HAP-1 (cell line): ENCODE measurements around the gene ATP5MC3.

Experiments used
- DNase-seq, 2 experiments: peaks; one replicate each; pipeline ENCODE4 v3.0.0-alpha.2; 2016 to 2020; ENCODE audit warnings: low spot score in 2 of 2
- H3K27me3 ChIP-seq: fragments of 250-450 bp; sonication (Bioruptor Pico); 2 replicates; pipeline ENCODE4 v1.5.1; 2020; ENCODE audit warnings: low read depth, mild to moderate bottlenecking, moderate library complexity
- H3K36me3 ChIP-seq: fragments of 250-450 bp; sonication (Bioruptor Pico); replicated peaks from 2 replicates; pipeline ENCODE4 v1.5.1; 2020; ENCODE audit warnings: mild to moderate bottlenecking
- H3K4me1 ChIP-seq: fragments of 250-450 bp; sonication (Bioruptor Pico); 2 replicates; pipeline ENCODE4 v1.5.1; 2020; ENCODE audit warnings: mild to moderate bottlenecking
- H3K4me3 ChIP-seq: fragments of 250-450 bp; sonication (Bioruptor Pico); 2 replicates; pipeline ENCODE4 v1.5.1; 2020; ENCODE audit warnings: mild to moderate bottlenecking, moderate library complexity
- H3K9me3 ChIP-seq: fragments of 250-450 bp; sonication (Bioruptor Pico); 2 replicates; pipeline ENCODE4 v1.5.1; 2020; ENCODE audit warnings: mild to moderate bottlenecking, moderate library complexity
- in situ Hi-C: fragments of 300-500 bp; cut with MboI; formaldehyde crosslinking; loops from 3 replicates; pipeline ENCODE4 v1.14.3; 2020; ENCODE audit warnings: low sequenced_read_pairs, inconsistent platforms, mixed read lengths

ATP5MC3 gene

DNA sequence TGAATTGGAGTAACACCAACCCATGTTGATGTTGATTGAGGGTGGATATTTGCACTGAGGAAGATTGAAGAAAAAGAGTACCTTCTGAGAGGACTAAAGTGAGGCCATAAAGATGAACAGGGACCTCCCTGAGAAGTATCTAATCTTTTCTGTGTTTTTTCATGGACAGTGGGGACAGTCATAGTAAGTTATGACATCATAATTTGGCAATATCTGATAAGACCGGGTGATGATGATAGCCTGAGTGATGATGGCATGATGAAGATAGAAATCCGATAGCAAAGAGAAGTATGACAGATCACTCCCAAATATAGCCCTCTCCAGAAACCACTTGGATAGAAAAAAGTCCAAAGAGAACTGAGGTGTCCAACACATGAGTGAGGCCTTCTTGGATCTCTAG is 2.2 kb upstream of the ATP5MC3 start:
- no peaks in the 10 kb centered on the region for H3K9me3 ChIP-seq
- DNase-seq, result no peak
- no peaks in the 10 kb centered on the region for H3K27me3 ChIP-seq
- in situ Hi-C loops, result no loop called here
- no peak overlapping the region for H3K4me3 ChIP-seq
- peaks cover 20% of the 10 kb centered on the region for H3K36me3 ChIP-seq
- peaks cover 11% of the 10 kb centered on the region for H3K4me1 ChIP-seq

DNA sequence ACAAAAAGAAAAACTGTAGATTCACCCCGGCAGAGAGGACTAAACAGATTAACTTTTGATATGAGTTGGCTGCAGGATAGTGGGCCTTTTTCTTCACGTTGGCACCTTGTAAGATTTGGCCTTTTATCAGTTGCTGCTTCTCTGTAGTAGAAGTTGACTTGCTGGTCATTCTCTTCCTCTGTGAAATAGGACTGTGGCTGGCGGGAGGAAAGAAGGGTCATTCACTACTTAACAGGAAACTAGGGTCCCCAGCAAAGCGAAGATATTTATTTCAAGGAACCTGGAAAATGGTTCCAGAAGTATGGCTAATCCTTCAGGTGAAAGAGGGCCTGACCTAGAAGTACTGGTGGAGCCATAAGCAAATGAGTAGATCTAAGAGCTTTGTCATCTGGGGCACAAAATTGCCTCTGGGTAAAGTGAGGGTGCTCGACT is 383 bp upstream of the ATP5MC3 start:
- in situ Hi-C loops, result no loop called here
- no peaks in the 10 kb centered on the region for H3K9me3 ChIP-seq
- peaks cover 38% of the 10 kb centered on the region for H3K36me3 ChIP-seq
- H3K4me1 ChIP-seq, result peaks cover 11% of the 10 kb centered on the region
- peak overlapping the region; percentile 91 for H3K4me3 ChIP-seq
- DNase-seq, result no peak
- H3K27me3 ChIP-seq, result no peaks in the 10 kb centered on the region

DNA sequence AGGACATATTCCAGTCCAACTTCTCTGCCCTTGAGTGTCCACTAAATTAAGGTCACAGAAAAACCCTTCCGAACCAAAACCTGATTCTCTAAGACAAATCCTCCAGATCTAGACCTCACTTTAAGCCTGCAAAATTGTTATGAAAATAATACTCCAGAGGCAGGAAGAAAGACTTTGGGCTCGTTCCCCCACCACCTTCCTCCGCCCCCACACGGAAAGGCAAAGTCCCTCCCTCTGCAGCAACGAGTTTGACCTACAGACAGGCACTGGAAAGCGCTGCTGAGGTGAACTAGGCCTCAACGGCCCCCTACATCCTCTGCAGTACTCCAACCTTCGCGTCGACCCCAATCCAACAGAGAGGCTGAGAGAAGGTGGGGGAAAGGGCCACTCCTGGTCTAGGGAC is 808 bp downstream of the ATP5MC3 start:
- in situ Hi-C loops, result no loop called here
- H3K27me3 ChIP-seq, result no peaks in the 10 kb centered on the region
- H3K36me3 ChIP-seq, result peaks cover 48% of the 10 kb centered on the region
- peak; percentile 52 to 62 for DNase-seq
- H3K4me3 ChIP-seq, result peak overlapping the region; percentile 91
- peaks cover 11% of the 10 kb centered on the region for H3K4me1 ChIP-seq
- no peaks in the 10 kb centered on the region for H3K9me3 ChIP-seq

DNA sequence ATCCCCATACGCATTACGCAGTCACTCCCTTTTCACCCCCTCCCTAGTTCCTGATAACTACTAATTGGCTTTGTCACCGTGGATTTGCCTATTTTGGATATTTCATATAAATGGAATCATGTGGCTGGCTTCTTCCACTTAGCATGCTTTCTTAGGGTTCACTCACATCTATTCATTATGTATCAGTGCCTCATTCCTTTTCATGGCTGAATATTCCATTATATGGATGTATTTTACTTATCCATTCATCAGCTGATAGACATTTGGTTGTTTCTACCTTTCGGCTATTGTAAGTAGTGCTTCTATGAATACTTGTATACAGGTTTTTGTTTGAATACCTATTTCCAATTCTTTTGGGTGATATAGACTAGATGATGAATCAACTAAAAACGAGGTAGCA is 4.9 kb downstream of the ATP5MC3 start:
- in situ Hi-C loops, result no loop called here
- no peak for DNase-seq
- Histone ChIP-seq H3K36me3 (peaks cover 50% of the 10 kb centered on the region), H3K4me1 (peaks cover 8% of the 10 kb centered on the region), H3K27me3 (no peaks in the 10 kb centered on the region), H3K9me3 (no peaks in the 10 kb centered on the region), H3K4me3 (no peak overlapping the region)

DNA sequence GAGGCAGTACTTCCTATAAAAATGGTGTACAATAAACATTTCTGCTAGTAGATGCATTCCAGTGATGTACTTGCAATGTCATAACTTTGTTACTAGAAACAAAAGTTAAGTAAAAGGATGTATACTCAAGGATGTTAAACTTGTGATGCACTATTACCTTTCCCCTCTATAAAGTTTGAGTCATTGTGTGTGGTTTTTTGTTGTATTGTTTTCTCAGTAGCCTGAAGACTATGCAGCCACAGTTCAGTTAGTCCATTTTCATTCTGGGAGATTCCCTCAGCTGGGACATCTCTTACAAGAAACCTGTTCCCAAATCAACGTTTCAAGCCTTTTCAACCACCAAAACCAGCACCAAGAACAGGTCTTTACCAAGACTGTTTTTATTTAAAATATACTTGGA is 5.6 kb downstream of the ATP5MC3 start:
- H3K4me3 ChIP-seq, result no peak overlapping the region
- peaks cover 45% of the 10 kb centered on the region for H3K36me3 ChIP-seq
- no peaks in the 10 kb centered on the region for H3K9me3 ChIP-seq
- in situ Hi-C loops, result no loop called here
- no peaks in the 10 kb centered on the region for H3K27me3 ChIP-seq
- H3K4me1 ChIP-seq, result peaks cover 7% of the 10 kb centered on the region
- DNase-seq, result no peak

DNA sequence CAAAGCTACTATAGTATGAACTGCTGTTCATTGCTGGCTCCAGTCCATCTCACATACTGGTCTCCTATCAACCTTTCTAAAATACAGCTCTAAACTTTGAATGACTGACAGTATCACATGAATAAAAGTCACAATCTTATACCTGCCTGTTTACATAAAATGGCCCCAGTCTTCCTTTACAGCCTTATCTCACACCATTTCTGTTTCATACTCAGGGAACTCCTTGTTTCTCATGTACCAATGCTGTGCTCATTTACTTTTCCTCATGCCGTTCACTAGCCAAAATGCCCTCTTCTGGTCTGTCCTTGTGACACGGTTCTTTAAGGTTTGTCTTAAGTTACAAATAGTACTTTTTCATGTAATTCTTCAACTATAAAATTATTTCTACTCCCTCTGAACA is 6.2 kb downstream of the ATP5MC3 start:
- peaks cover 7% of the 10 kb centered on the region for H3K4me1 ChIP-seq
- no peaks in the 10 kb centered on the region for H3K27me3 ChIP-seq
- no peak for DNase-seq
- peaks cover 45% of the 10 kb centered on the region for H3K36me3 ChIP-seq
- in situ Hi-C loops, result no loop called here
- H3K9me3 ChIP-seq, result no peaks in the 10 kb centered on the region
- no peak overlapping the region for H3K4me3 ChIP-seq

DNA sequence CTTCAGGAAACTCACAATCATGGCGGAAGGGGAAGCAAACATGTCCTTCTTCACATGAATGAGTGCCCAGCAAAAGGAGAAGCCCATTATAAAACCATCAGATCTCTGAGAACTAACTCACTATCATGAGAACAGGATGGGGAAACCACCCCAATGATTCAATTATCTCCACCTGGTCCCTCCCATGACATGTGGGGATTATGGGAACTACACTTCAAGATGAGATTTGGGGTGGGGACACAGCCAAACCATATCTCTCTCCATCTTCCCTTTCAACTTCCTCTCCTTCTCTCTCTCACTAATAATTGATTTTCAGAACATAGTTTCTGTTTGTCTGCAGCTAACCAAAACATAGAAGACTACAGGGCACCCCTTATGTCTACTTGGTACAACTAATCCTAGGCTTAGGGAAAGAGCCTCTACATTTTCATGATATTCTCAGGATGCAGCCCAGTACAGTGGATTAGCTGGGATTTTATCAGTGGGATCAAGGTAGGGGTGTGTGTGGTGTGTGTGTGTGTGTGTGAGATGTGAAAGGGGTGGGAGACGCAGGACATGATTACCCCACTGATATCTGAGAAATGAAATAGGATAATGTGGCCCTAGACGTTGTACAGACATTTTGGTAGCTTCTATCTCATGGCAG is 10.7 kb downstream of the ATP5MC3 start:
- in situ Hi-C loops, result no loop called here
- H3K4me1 ChIP-seq, result no peaks in the 10 kb centered on the region; the same call in 1 of the 2 replicates

DNA sequence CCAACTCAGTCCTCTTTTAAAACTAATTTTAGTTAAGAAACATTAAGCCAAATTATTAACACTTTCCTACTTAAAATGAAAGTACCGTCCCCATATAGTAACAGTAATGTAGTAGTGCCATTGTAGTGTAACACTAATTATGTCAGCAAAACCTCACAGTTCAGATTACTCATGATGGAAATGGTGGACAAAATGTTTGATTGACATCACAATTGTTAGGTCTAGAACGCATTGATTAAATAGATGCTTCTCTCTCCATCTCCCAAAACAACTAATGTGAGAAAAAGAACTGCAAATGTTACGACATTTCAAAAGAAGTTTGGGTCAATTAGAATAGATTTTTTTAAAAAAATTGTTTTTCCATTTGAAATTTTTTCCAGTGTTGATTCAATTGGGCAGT is 12.3 kb downstream of the ATP5MC3 start:
- Histone ChIP-seq H3K36me3 (0 out of 2 replicates have a peak, but pooled peaks cover 3% of the 10 kb centered on the region), H3K4me3 (peak overlapping the region; percentile 88; the same call in 1 of the 2 replicates), H3K9me3 (no peaks in the 10 kb centered on the region), H3K4me1 (no peaks in the 10 kb centered on the region; the same call in 1 of the 2 replicates), H3K27me3 (no peaks in the 10 kb centered on the region)
- no peak for DNase-seq
- in situ Hi-C loops, result no loop called here

More for the DNA sequence above, 10.7 kb downstream of the ATP5MC3 start:
- H3K9me3 ChIP-seq, result no peaks in the 10 kb centered on the region
- peaks cover 6% of the 10 kb centered on the region; the same call in 1 of the 2 replicates for H3K36me3 ChIP-seq
- H3K27me3 ChIP-seq, result no peaks in the 10 kb centered on the region
- DNase-seq, result no peak
- no peak overlapping the region for H3K4me3 ChIP-seq

DNA sequence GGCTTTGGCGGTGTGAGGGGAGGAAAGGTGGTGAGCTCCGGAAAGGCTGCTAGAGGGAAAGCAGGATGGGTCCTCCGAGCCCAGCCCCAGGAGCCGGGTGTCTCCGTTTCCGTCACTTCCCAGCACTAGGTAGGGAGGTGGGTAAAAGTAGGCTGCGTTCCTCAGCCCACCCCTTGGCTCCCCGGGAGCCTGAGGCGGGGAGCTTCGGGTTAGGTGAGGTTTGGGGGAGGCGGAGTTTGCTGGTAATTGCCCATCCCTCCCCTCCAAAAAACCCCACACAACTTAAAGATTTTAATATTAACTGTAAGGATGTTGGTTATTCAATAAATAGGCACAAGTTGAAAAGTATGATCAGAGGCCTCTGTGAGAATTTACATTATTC is 13.0 kb downstream of the ATP5MC3 start:
- Histone ChIP-seq H3K4me1 (no peaks in the 10 kb centered on the region; the same call in 1 of the 2 replicates), H3K27me3 (no peaks in the 10 kb centered on the region), H3K36me3 (0 out of 2 replicates have a peak, but pooled peaks cover 3% of the 10 kb centered on the region), H3K9me3 (no peaks in the 10 kb centered on the region), H3K4me3 (peak overlapping the region; percentile 88)
- DNase-seq, result no peak
- in situ Hi-C loops, result no loop called here

DNA sequence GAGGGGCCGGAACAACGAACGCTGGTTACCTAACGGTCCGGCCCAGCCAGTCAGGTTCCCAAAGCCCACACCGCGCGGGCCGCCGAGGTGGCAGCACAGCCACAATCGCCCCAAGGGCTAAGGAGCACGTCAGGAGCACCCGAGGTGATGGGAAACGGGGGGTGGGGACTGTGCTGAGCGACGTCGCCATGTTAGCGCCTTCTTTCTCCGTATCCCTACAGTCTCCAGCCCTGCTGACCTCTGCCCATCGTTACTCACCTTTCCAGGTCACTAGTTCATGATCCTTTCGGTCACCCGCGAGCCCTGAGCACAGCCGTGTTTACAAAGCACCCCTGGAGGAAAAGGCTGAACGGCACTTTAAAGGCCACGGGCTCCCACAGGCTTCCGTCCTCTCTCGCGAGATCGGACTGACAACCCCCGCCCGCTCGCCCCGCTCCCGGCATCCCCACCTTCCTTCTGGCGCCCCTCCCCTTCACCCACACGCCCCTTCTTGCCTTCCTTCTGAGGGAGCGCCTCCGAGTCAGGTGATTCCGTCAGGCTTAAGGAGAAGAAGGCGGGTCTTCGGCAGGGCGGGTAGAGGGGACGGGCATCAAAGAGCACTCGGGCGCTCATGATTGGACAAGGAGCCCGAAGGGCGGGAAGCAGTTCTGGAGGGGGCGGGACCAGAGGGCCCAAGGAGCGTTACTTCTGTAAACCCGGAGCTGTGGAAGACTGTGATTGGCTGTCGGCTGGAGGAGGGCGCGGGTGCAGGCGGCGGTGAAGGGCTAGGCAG is 13.5 kb downstream of the ATP5MC3 start, which contains the start of gene ATF2:
ATF2 (minus strand) TSS at position 412 of the 772 bp plus-strand sequence. CDS start 31,760 bp downstream, outside the sequence.
- Histone ChIP-seq H3K9me3 (no peaks in the 10 kb centered on the region), H3K36me3 (0 out of 2 replicates have a peak, but pooled peaks cover 3% of the 10 kb centered on the region), H3K4me3 (peak within 1 kb of the TSS; percentile 88), H3K27me3 (no peaks in the 10 kb centered on the region), H3K4me1 (no peaks in the 10 kb centered on the region; the same call in 1 of the 2 replicates)
- DNase-seq, result peak; percentile 99
- in situ Hi-C loops, result no loop called here

DNA sequence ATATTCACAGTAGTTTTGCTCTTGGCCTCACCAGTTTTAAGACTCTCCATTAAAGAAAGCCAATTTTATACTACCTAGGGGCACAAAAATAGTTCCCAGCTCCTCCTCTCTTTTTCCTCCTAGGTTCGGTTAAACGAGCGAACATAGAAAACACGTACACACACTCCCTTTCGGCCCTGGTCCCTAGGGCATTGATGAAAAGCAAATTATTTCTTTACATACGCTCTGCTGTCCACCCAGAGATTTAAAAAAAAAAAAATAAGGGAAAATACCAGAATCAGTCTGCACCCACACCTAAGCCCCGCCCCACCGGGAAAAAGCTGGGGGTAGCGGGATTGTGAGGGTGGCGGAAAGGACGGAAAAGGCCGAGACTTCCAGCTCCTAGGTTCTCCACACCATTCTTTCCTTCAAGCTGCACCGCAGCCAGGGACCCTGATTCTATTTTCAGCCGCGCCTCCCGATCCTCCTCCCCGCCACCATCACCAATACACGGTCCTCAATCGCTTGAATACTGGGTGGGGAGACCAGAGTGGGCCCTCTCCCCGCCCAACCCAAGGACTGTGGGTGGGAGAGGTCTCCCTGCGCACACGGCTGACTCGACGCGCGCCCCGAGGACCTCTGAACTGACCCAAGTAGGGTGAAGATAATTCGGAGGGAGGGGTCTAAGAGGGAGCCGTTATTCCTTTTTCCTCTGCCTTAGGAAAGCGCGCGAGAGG is 14.3 kb downstream of the ATP5MC3 start:
- 0 out of 2 replicates have a peak, but pooled peaks cover 3% of the 10 kb centered on the region for H3K36me3 ChIP-seq
- in situ Hi-C loops, result no loop called here
- DNase-seq, result peak; percentile 41 to 75
- H3K4me1 ChIP-seq, result no peaks in the 10 kb centered on the region; the same call in 1 of the 2 replicates
- peak overlapping the region; percentile 88 for H3K4me3 ChIP-seq
- no peaks in the 10 kb centered on the region for H3K27me3 ChIP-seq
- no peaks in the 10 kb centered on the region for H3K9me3 ChIP-seq

DNA sequence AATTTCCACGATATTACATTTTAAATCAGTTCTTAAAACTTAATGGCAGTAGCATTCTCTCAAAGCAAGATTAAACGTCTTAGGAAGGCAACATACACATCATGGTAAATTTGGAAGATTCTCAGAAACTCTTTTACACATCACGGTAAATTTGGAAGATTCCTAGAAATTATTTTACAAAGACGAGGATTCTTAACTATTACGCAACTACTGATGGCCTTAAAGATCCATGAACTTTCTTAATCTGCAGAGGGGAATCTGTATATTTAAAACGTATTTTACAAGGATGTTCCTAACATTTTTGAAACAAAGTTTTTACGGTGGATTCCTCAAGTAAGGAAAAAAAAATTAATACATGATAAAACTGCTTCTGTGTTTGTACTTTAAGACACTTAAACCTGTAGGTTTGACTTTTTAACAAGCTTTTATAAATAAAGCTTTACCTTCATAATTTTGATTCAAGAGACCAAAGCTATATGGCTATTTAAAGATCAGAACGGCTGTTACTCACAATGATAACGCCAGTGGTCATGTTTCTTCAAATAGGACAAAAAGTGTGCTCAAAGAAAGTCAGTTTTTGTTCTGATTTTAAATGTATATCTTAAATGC is 15.2 kb downstream of the ATP5MC3 start:
- Histone ChIP-seq H3K4me3 (peak overlapping the region; percentile 88), H3K4me1 (no peaks in the 10 kb centered on the region; the same call in 1 of the 2 replicates), H3K27me3 (no peaks in the 10 kb centered on the region), H3K9me3 (no peaks in the 10 kb centered on the region), H3K36me3 (0 out of 2 replicates have a peak, but pooled peaks cover 3% of the 10 kb centered on the region)
- DNase-seq, result peak in 1 of 2 experiments; percentile 24
- in situ Hi-C loops, result no loop called here

DNA sequence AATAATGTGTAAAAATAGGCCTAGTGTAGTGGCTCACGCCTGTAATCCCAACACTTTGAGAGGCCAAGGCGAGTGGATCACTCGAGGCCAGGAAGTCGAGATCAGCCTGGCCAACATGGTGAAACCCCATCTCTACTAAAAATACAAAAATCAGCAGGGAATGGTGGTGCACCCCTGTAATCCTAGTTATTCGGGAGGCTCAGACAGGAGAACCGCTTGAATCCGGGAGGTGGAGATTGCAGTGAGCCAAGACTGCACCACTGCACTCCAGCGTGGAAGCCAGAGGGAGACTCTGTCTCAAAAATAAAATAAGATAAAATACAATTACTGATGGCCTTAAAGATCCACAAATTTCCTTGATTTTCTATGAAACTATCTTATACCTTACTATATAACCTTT is 17.3 kb downstream of the ATP5MC3 start:
- no peaks in the 10 kb centered on the region for H3K27me3 ChIP-seq
- H3K9me3 ChIP-seq, result no peaks in the 10 kb centered on the region
- no peaks in the 10 kb centered on the region; the same call in 1 of the 2 replicates for H3K4me1 ChIP-seq
- 0 out of 2 replicates have a peak, but pooled peaks cover 3% of the 10 kb centered on the region for H3K36me3 ChIP-seq
- in situ Hi-C loops, result no loop called here
- no peak for DNase-seq
- no peak overlapping the region for H3K4me3 ChIP-seq
